HEK293 (cell line): ENCODE measurements around the gene UCHL1.

Experiments
- CTCF ChIA-PET: fragments of 350-600 bp; formaldehyde crosslinking; extraction: SDS; loops from one replicate; lab custom pipeline; 2021; ENCODE audit warnings: antibody characterized with exemption; lab: Yijun Ruan, JAX
- POLR2A ChIA-PET: fragments of 300-600 bp; formaldehyde crosslinking; extraction: SDS; loops from one replicate; lab custom pipeline; 2020; ENCODE audit warnings: antibody characterized with exemption, inconsistent platforms; lab: Yijun Ruan, JAX
- H3K27ac ChIP-seq: fragments of 200-500 bp; sonication (Bioruptor generic); 2 replicates; pipeline ENCODE4 v1.5.1; 2014; ENCODE audit warnings: low read depth, low read length, control low read depth, inconsistent platforms; ENCODE audit errors: extremely low read depth
- H3K36me3 ChIP-seq, 2 experiments: fragments of 200-500 bp in 1 of 2; sonication (Bioruptor generic) in 1 of 2; 1 replicate in 1 of 2; 2 replicates in 1 of 2; pipeline ENCODE4 v1.5.1; 2014 to 2017; ENCODE audit warnings: inconsistent platforms in 2 of 2, low read length in 2 of 2; ENCODE audit not compliant: control insufficient read depth in 2 of 2, insufficient read depth in 1 of 2
- H3K4me1 ChIP-seq: fragments of 200-500 bp; sonication (Bioruptor generic); 2 replicates; pipeline ENCODE4 v1.5.1; 2014; ENCODE audit warnings: mild to moderate bottlenecking, low read length, inconsistent platforms; ENCODE audit not compliant: control insufficient read depth, insufficient read depth
- H3K4me3 ChIP-seq: 2 replicates; pipeline ENCODE4 v1.5.1; 2011; ENCODE audit warnings: low read depth, mild to moderate bottlenecking, control low read depth, low read length, moderate library complexity
- H3K9me3 ChIP-seq: fragments of 200-500 bp; sonication (Bioruptor generic); 2 replicates; pipeline ENCODE4 v1.5.1; 2014; ENCODE audit warnings: low read depth, low read length, inconsistent platforms; ENCODE audit not compliant: control insufficient read depth, insufficient read depth
- AEBP2 ChIP-seq: fragments of 450-650 bp; formaldehyde crosslinking; IDR thresholded peaks from 2 replicates; pipeline ENCODE4 v1.5.1; 2016; ENCODE audit warnings: missing biosample characterization, missing genetic modification characterization, borderline replicate concordance
- ELK4 ChIP-seq: IDR thresholded peaks from 2 replicates; pipeline ENCODE4 v1.6.1; 2011; ENCODE audit warnings: mild to moderate bottlenecking, low read depth, low read length, borderline replicate concordance
- FEZF1 ChIP-seq: fragments of 450-650 bp; formaldehyde crosslinking; IDR thresholded peaks from 2 replicates; pipeline ENCODE4 v1.5.1; 2016; ENCODE audit warnings: missing biosample characterization, missing genetic modification characterization
- GLI2 ChIP-seq: fragments of 450-650 bp; formaldehyde crosslinking; IDR thresholded peaks from 2 replicates; pipeline ENCODE4; 2017; ENCODE audit warnings: missing biosample characterization, missing genetic modification characterization, low read depth, borderline replicate concordance
- KLF1 ChIP-seq: fragments of 450-650 bp; formaldehyde crosslinking; IDR thresholded peaks from 2 replicates; pipeline ENCODE4 v1.5.1; 2016; ENCODE audit warnings: missing biosample characterization, missing genetic modification characterization
- KLF10 ChIP-seq: fragments of 450-650 bp; IDR thresholded peaks from 2 replicates; pipeline ENCODE4 v1.5.1; 2018; ENCODE audit warnings: missing biosample characterization, mild to moderate bottlenecking, missing genetic modification characterization
- SP2 ChIP-seq: fragments of 450-650 bp; formaldehyde crosslinking; IDR thresholded peaks from 2 replicates; pipeline ENCODE4 v1.5.1; 2016; ENCODE audit warnings: missing biosample characterization, missing genetic modification characterization
- ZBTB11 ChIP-seq: fragments of 450-650 bp; formaldehyde crosslinking; conservative IDR thresholded peaks from 2 replicates; pipeline ENCODE4 v1.5.1; 2016; ENCODE audit warnings: low read depth, missing biosample characterization, missing genetic modification characterization
- ZBTB17 ChIP-seq: fragments of 450-650 bp; formaldehyde crosslinking; IDR thresholded peaks from 2 replicates; pipeline ENCODE4 v1.5.1; 2016; ENCODE audit warnings: missing biosample characterization, missing genetic modification characterization
- ZIC2 ChIP-seq: fragments of 450-650 bp; formaldehyde crosslinking; IDR thresholded peaks from 2 replicates; pipeline ENCODE4 v1.5.1; 2016; ENCODE audit warnings: missing biosample characterization, missing genetic modification characterization
- ZNF133 ChIP-seq: fragments of 450-650 bp; formaldehyde crosslinking; IDR thresholded peaks from 2 replicates; pipeline ENCODE4 v1.5.1; 2016; ENCODE audit warnings: missing biosample characterization, missing genetic modification characterization
- ZNF140 ChIP-seq: fragments of 450-650 bp; formaldehyde crosslinking; IDR thresholded peaks from 2 replicates; pipeline ENCODE4 v1.5.1; 2016; ENCODE audit warnings: missing biosample characterization, missing genetic modification characterization
- ZNF148 ChIP-seq: fragments of 450-650 bp; formaldehyde crosslinking; IDR thresholded peaks from 2 replicates; pipeline ENCODE4 v1.5.0; 2017; ENCODE audit warnings: missing biosample characterization, missing genetic modification characterization, borderline replicate concordance
- ZNF174 ChIP-seq: fragments of 450-650 bp; formaldehyde crosslinking; IDR thresholded peaks from 2 replicates; pipeline ENCODE4 v1.5.0; 2017; ENCODE audit warnings: missing biosample characterization, mild to moderate bottlenecking, missing genetic modification characterization
- ZNF18 ChIP-seq: fragments of 450-650 bp; formaldehyde crosslinking; IDR thresholded peaks from 2 replicates; pipeline ENCODE4 v1.5.1; 2016; ENCODE audit warnings: missing biosample characterization, missing genetic modification characterization
- ZNF37A ChIP-seq: fragments of 450-650 bp; IDR thresholded peaks from 2 replicates; pipeline ENCODE4 v1.5.1; 2018; ENCODE audit warnings: missing biosample characterization, missing genetic modification characterization
- ZNF48 ChIP-seq: fragments of 450-650 bp; formaldehyde crosslinking; IDR thresholded peaks from 2 replicates; pipeline ENCODE4 v1.5.1; 2016; ENCODE audit warnings: missing biosample characterization, missing genetic modification characterization
- ZNF514 ChIP-seq: fragments of 450-650 bp; formaldehyde crosslinking; IDR thresholded peaks from 2 replicates; pipeline ENCODE4 v1.5.1; 2016; ENCODE audit warnings: missing biosample characterization, missing genetic modification characterization
- ZNF610 ChIP-seq: fragments of 450-650 bp; formaldehyde crosslinking; IDR thresholded peaks from 2 replicates; pipeline ENCODE4 v1.5.1; 2016; ENCODE audit warnings: missing biosample characterization, missing genetic modification characterization, borderline replicate concordance
- ZNF623 ChIP-seq: fragments of 450-650 bp; formaldehyde crosslinking; IDR thresholded peaks from 2 replicates; pipeline ENCODE4 v1.5.1; 2016; ENCODE audit warnings: missing biosample characterization, missing genetic modification characterization
- ZNF658 ChIP-seq: fragments of 450-650 bp; formaldehyde crosslinking; IDR thresholded peaks from 2 replicates; pipeline ENCODE4; 2016; ENCODE audit warnings: missing biosample characterization, missing genetic modification characterization
- ZNF777 ChIP-seq: fragments of 450-650 bp; formaldehyde crosslinking; IDR thresholded peaks from 2 replicates; pipeline ENCODE4 v1.5.1; 2017; ENCODE audit warnings: missing biosample characterization, missing genetic modification characterization, borderline replicate concordance
- ZSCAN16 ChIP-seq: fragments of 450-650 bp; formaldehyde crosslinking; IDR thresholded peaks from 2 replicates; pipeline ENCODE4 v1.5.1; 2016; ENCODE audit warnings: missing biosample characterization, missing genetic modification characterization

UCHL1 gene

GRCh38 chr4:41267997-41268396, 11.3 kb downstream of the UCHL1 start:
- Histone ChIP-seq H3K27ac (no peak overlapping the region), H3K9me3 (no peaks in the 10 kb centered on the region), H3K36me3 (peaks cover 15 to 60% of the 10 kb centered on the region in 2 experiments), H3K4me3 (no peak overlapping the region), H3K4me1 (no peaks in the 10 kb centered on the region)
- CTCF ChIA-PET = interaction anchor here (1.7 kb wide), 1 partner anchor 13 kb away, joined by 5 read pairs; no protein-coding TSS in a partner anchor
- POLR2A ChIA-PET = interaction anchor here (1.8 kb wide), 1 partner anchor 11 kb away, joined by 11 read pairs; the partner anchor contains the start of gene UCHL1
- TF ChIP-seq KLF10 (tag by site-specific recombination) = peak; percentile 65
- TF ChIP-seq KLF1 (tag by site-specific recombination) = peak; percentile 56
- no peak for TF ChIP-seq ZNF777 (tag by site-specific recombination)
- TF ChIP-seq ZNF140 (tag by site-specific recombination) = no peak
- TF ChIP-seq ZNF623 (tag by site-specific recombination) = no peak
- TF ChIP-seq SP2 (tag by site-specific recombination) = no peak
- no peak for TF ChIP-seq ZNF48 (tag by site-specific recombination)

GRCh38 chr4:41268721-41269517, 12.2 kb downstream of the UCHL1 start:
- Histone ChIP-seq H3K27ac (no peak overlapping the region), H3K4me3 (no peak overlapping the region), H3K36me3 (peaks cover 11 to 51% of the 10 kb centered on the region in 2 experiments), H3K9me3 (no peaks in the 10 kb centered on the region), H3K4me1 (no peaks in the 10 kb centered on the region)
- ChIA-PET CTCF (interaction anchor here (1.1 kb wide), 1 partner anchor 10 kb away, joined by 3 read pairs; no protein-coding TSS in a partner anchor), POLR2A (interaction anchor here (1.8 kb wide), 1 partner anchor 12 kb away, joined by 11 read pairs; the partner anchor contains the start of gene UCHL1)
- TF ChIP-seq AEBP2 (tag by site-specific recombination) (no peak), GLI2 (tag by site-specific recombination) (no peak), ZNF37A (tag by site-specific recombination) (no peak), FEZF1 (tag by site-specific recombination) (no peak), ZNF514 (tag by site-specific recombination) (no peak), ZNF610 (no peak), ZBTB17 (no peak), ZBTB11 (no peak), ZNF148 (tag by site-specific recombination) (no peak), KLF10 (tag by site-specific recombination) (no peak), ZNF777 (tag by site-specific recombination) (no peak), ZNF133 (tag by site-specific recombination) (no peak), ZNF658 (tag by site-specific recombination) (no peak), ELK4 (no peak), ZSCAN16 (tag by site-specific recombination) (no peak), ZNF174 (tag by site-specific recombination) (no peak), ZIC2 (tag by site-specific recombination) (no peak), ZNF18 (tag by site-specific recombination) (no peak)
